GM18858 (cell line): Measurements from ENCODE around the gene ZNF532.
"Not testable (repeated sequence)": the region's sequence is repeated elsewhere in the genome, so short reads cannot be mapped to it uniquely, and the experiment has no call there.

ENCODE experiments used
- ATAC-seq: cut with Tn5 transposase; IDR thresholded peaks from one replicate; pipeline ENCODE4 v1.9.1; 2021; ENCODE audit not compliant: unreplicated experiment

The ZNF532 gene

GRCh38 chr18:58850786-58851469 lies 13.7 kb upstream of the ZNF532 start:
- ATAC-seq: no peak

GRCh38 chr18:58851856-58852255 lies 12.8 kb upstream of the ZNF532 start:
- no peak for ATAC-seq

GRCh38 chr18:58852629-58853028 lies 12.0 kb upstream of the ZNF532 start:
- no peak for ATAC-seq

- ATAC-seq: no peak
These were observed 11.1 kb upstream of the ZNF532 start for GRCh38 chr18:58853561-58853960.

GRCh38 chr18:58855521-58855920 lies 9.2 kb upstream of the ZNF532 start:
- ATAC-seq: not testable (repeated sequence)

GRCh38 chr18:58856881-58857280 lies 7.8 kb upstream of the ZNF532 start:
- ATAC-seq: no peak

GRCh38 chr18:58858591-58859468 lies 5.8 kb upstream of the ZNF532 start:
- ATAC-seq: no peak

- ATAC-seq: no peak
These were observed 4.8 kb upstream of the ZNF532 start for GRCh38 chr18:58859907-58860306.

GRCh38 chr18:58860747-58861231 lies 3.9 kb upstream of the ZNF532 start:
- ATAC-seq: no peak

GRCh38 chr18:58861353-58861752 lies 3.3 kb upstream of the ZNF532 start:
- ATAC-seq: no peak

- ATAC-seq: no peak
These were observed 2.8 kb upstream of the ZNF532 start for GRCh38 chr18:58861861-58862301.

- no peak for ATAC-seq
These were observed 2.3 kb upstream of the ZNF532 start for GRCh38 chr18:58862356-58862755.

GRCh38 chr18:58862851-58863538 lies 1.7 kb upstream of the ZNF532 start:
- no peak for ATAC-seq

- ATAC-seq: no peak
These were observed 1.0 kb upstream of the ZNF532 start for GRCh38 chr18:58863539-58864145.

- ATAC-seq: no peak
These were observed 435 bp downstream of the ZNF532 start for GRCh38 chr18:58865033-58865590.

- no peak for ATAC-seq
These were observed 1.0 kb downstream of the ZNF532 start for GRCh38 chr18:58865701-58866065.

- no peak for ATAC-seq
These were observed 1.5 kb downstream of the ZNF532 start for GRCh38 chr18:58866066-58866772.

GRCh38 chr18:58866773-58867150 lies 2.1 kb downstream of the ZNF532 start:
- ATAC-seq: no peak

GRCh38 chr18:58867281-58867961 lies 2.7 kb downstream of the ZNF532 start:
- ATAC-seq: no peak

- ATAC-seq: no peak
These were observed 3.8 kb downstream of the ZNF532 start for GRCh38 chr18:58868440-58868839.
